Inferior parietal cortex (tissue), 1 donor: ENCODE data around the gene CYP26B1.

Source experiments
- DNase-seq: peaks from one replicate; pipeline ENCODE4 v3.0.0-alpha.2; 2016; ENCODE audit errors: extremely low spot score

The CYP26B1 gene

GRCh38 chr2:72147303-72147971 lies at the start of gene CYP26B1:
TSS of gene CYP26B1 (minus strand) at chr2:72147862. CDS start at chr2:72147834, 28 bp downstream.
- no peak for DNase-seq

GRCh38 chr2:72193723-72194122 lies 46.1 kb upstream of the CYP26B1 start:
- no peak for DNase-seq

GRCh38 chr2:72191441-72191840 lies 43.8 kb upstream of the CYP26B1 start:
- DNase-seq: no peak

- DNase-seq: no peak
These were observed 37.5 kb upstream of the CYP26B1 start for GRCh38 chr2:72185206-72185605.

- no peak for DNase-seq
These were observed 35.8 kb upstream of the CYP26B1 start for GRCh38 chr2:72183466-72183865.

GRCh38 chr2:72183016-72183415 lies 35.4 kb upstream of the CYP26B1 start:
- no peak for DNase-seq

- DNase-seq: no peak
These were observed 34.9 kb upstream of the CYP26B1 start for GRCh38 chr2:72182547-72182946.

- no peak for DNase-seq
These were observed 34.0 kb upstream of the CYP26B1 start for GRCh38 chr2:72181616-72182015.

- no peak for DNase-seq
These were observed 32.7 kb upstream of the CYP26B1 start for GRCh38 chr2:72180351-72180750.

- DNase-seq: no peak
These were observed 30.9 kb upstream of the CYP26B1 start for GRCh38 chr2:72178551-72178950.

- no peak for DNase-seq
These were observed 28.6 kb upstream of the CYP26B1 start for GRCh38 chr2:72176281-72176680.

- no peak for DNase-seq
These were observed 28.0 kb upstream of the CYP26B1 start for GRCh38 chr2:72175636-72176035.

GRCh38 chr2:72173640-72174321 lies 26.1 kb upstream of the CYP26B1 start:
- DNase-seq: no peak

GRCh38 chr2:72172478-72172877 lies 24.8 kb upstream of the CYP26B1 start:
- DNase-seq: no peak

- no peak for DNase-seq
These were observed 18.6 kb upstream of the CYP26B1 start for GRCh38 chr2:72166279-72166678.

- DNase-seq: no peak
These were observed 18.1 kb upstream of the CYP26B1 start for GRCh38 chr2:72165792-72166191.

GRCh38 chr2:72162574-72162973 lies 14.9 kb upstream of the CYP26B1 start:
- DNase-seq: no peak

- no peak for DNase-seq
These were observed 11.7 kb upstream of the CYP26B1 start for GRCh38 chr2:72159211-72159993.

- DNase-seq: no peak
These were observed 10.5 kb upstream of the CYP26B1 start for GRCh38 chr2:72157871-72158771.

- DNase-seq: no peak
These were observed 9.2 kb upstream of the CYP26B1 start for GRCh38 chr2:72156872-72157271.

GRCh38 chr2:72155737-72156136 lies 8.1 kb upstream of the CYP26B1 start:
- no peak for DNase-seq

- DNase-seq: no peak
These were observed 7.5 kb upstream of the CYP26B1 start for GRCh38 chr2:72155151-72155550.
